ENCODE data around the gene WIPF3. TPM values are rescaled to one million over a fixed set of nuclear protein-coding genes. Genes with fewer than 3 reads are reported as not detected.

Gene WIPF3
- total RNA-seq, 1 donor from 2014 or later: 0.65 TPM

GRCh38 chr7:29833929-29834328, 27.6 kb downstream of the WIPF3 start:
- Mint-ChIP-seq H3K36me3 (ENCODE audit: low read depth) (peaks cover 5% of the 10 kb centered on the region), H3K27ac (ENCODE audit: unreplicated experiment) (no peak overlapping the region), H3K27me3 (ENCODE audit: low read depth) (peaks cover 9% of the 10 kb centered on the region), H3K4me1 (ENCODE audit: low read depth) (no peaks in the 10 kb centered on the region), H3K9me3 (ENCODE audit: low read depth) (peaks cover 16% of the 10 kb centered on the region), H3K4me3 (ENCODE audit: unreplicated experiment) (no peak overlapping the region)
- no peak for DNase-seq (ENCODE audit: low spot score)
- TF ChIP-seq CTCF (IDR thresholded peaks at IDR 0.05): no peak

- Mint-ChIP-seq H3K36me3 (ENCODE audit: low read depth) (peaks cover 5% of the 10 kb centered on the region), H3K4me3 (ENCODE audit: unreplicated experiment) (no peak overlapping the region), H3K9me3 (ENCODE audit: low read depth) (peaks cover 16% of the 10 kb centered on the region), H3K27ac (ENCODE audit: unreplicated experiment) (no peak overlapping the region), H3K4me1 (ENCODE audit: low read depth) (no peaks in the 10 kb centered on the region), H3K27me3 (ENCODE audit: low read depth) (peaks cover 10% of the 10 kb centered on the region)
- TF ChIP-seq CTCF (IDR thresholded peaks at IDR 0.05): no peak
- DNase-seq (ENCODE audit: low spot score): no peak
Measured at GRCh38 chr7:29835718-29836117, 29.4 kb downstream of the WIPF3 start.

- Mint-ChIP-seq H3K9me3 (ENCODE audit: low read depth) (no peaks in the 10 kb centered on the region), H3K27me3 (ENCODE audit: low read depth) (peaks cover 21% of the 10 kb centered on the region), H3K4me1 (ENCODE audit: low read depth) (no peaks in the 10 kb centered on the region), H3K4me3 (ENCODE audit: unreplicated experiment) (no peak overlapping the region), H3K36me3 (ENCODE audit: low read depth) (peaks cover 2% of the 10 kb centered on the region), H3K27ac (ENCODE audit: unreplicated experiment) (no peak overlapping the region)
- no peak for DNase-seq (ENCODE audit: low spot score)
- no peak for TF ChIP-seq CTCF (IDR thresholded peaks at IDR 0.05)
Measured at GRCh38 chr7:29839302-29839701, 33.0 kb downstream of the WIPF3 start.

GRCh38 chr7:29839921-29840320, 33.6 kb downstream of the WIPF3 start:
- Mint-ChIP-seq H3K36me3 (ENCODE audit: low read depth) (peaks cover 2% of the 10 kb centered on the region), H3K27ac (ENCODE audit: unreplicated experiment) (no peak overlapping the region), H3K27me3 (ENCODE audit: low read depth) (peaks cover 22% of the 10 kb centered on the region), H3K4me1 (ENCODE audit: low read depth) (no peaks in the 10 kb centered on the region), H3K4me3 (ENCODE audit: unreplicated experiment) (no peak overlapping the region), H3K9me3 (ENCODE audit: low read depth) (no peaks in the 10 kb centered on the region)
- no peak for DNase-seq (ENCODE audit: low spot score)
- TF ChIP-seq CTCF (IDR thresholded peaks at IDR 0.05): no peak

- DNase-seq (ENCODE audit: low spot score): no peak
- Mint-ChIP-seq H3K36me3 (ENCODE audit: low read depth) (peaks cover 2% of the 10 kb centered on the region), H3K4me3 (ENCODE audit: unreplicated experiment) (no peak overlapping the region), H3K4me1 (ENCODE audit: low read depth) (no peaks in the 10 kb centered on the region), H3K9me3 (ENCODE audit: low read depth) (no peaks in the 10 kb centered on the region), H3K27me3 (ENCODE audit: low read depth) (peaks cover 27% of the 10 kb centered on the region), H3K27ac (ENCODE audit: unreplicated experiment) (no peak overlapping the region)
- peak; percentile 14 for TF ChIP-seq CTCF (IDR thresholded peaks at IDR 0.05)
Measured at GRCh38 chr7:29840701-29841100, 34.4 kb downstream of the WIPF3 start.
